GM23338 (cell line): ENCODE data around the gene SERINC1.

Experiments
- CREB1 ChIP-seq: fragments of 250-450 bp; sonication (Bioruptor Pico); IDR thresholded peaks from 2 replicates; pipeline ENCODE4 v1.5.0; 2020; ENCODE audit warnings: low read depth, mild to moderate bottlenecking, moderate library complexity
- CTCF ChIP-seq, 2 experiments: fragments of 200-600 bp in 1 of 2; sonication (generic) in 1 of 2; conservative IDR thresholded peaks; 2 replicates each; pipeline versions ENCODE4 v1.5.1 to v1.6.1; 2016 to 2017; ENCODE audit warnings: antibody characterized with exemption in 2 of 2, low read depth in 2 of 2, mild to moderate bottlenecking in 2 of 2, moderate library complexity in 1 of 2
- ETS1 ChIP-seq: IDR thresholded peaks from 2 replicates; pipeline ENCODE4 v1.6.1; 2016; ENCODE audit warnings: antibody characterized with exemption
- EZH2 ChIP-seq: fragments of 200-600 bp; sonication (generic); IDR thresholded peaks from one replicate; pipeline ENCODE4 v1.8.0; 2017; ENCODE audit warnings: antibody characterized with exemption, mild to moderate bottlenecking, low read depth; ENCODE audit not compliant: unreplicated experiment
- EZH2phosphoT487 ChIP-seq: fragments of 200-600 bp; sonication (generic); IDR thresholded peaks from one replicate; pipeline ENCODE4 v1.8.1; 2018; ENCODE audit warnings: antibody characterized with exemption; ENCODE audit not compliant: unreplicated experiment
- JUNB ChIP-seq: IDR thresholded peaks from one replicate; pipeline ENCODE4 v1.6.1; 2016; ENCODE audit warnings: antibody characterized with exemption; ENCODE audit not compliant: unreplicated experiment
- NANOG ChIP-seq: IDR thresholded peaks from 2 replicates; pipeline ENCODE4 v1.6.1; 2016; ENCODE audit warnings: antibody characterized with exemption, borderline replicate concordance
- POLR2AphosphoS5 ChIP-seq: IDR thresholded peaks from 2 replicates; pipeline ENCODE4 v1.6.1; 2016; ENCODE audit warnings: antibody characterized with exemption, low read depth
- REST ChIP-seq: IDR thresholded peaks from one replicate; pipeline ENCODE4 v1.6.1; 2018; ENCODE audit warnings: antibody characterized with exemption; ENCODE audit not compliant: unreplicated experiment
- STAT1 ChIP-seq: IDR thresholded peaks from one replicate; pipeline ENCODE4 v1.6.1; 2016; ENCODE audit warnings: antibody characterized with exemption; ENCODE audit not compliant: unreplicated experiment
- ZNF114 ChIP-seq: fragments of 250-450 bp; sonication (Bioruptor Pico); IDR thresholded peaks from 2 replicates; pipeline ENCODE4 v1.5.0; 2020; ENCODE audit warnings: mild to moderate bottlenecking, moderate library complexity
- ZNF331 ChIP-seq: fragments of 250-450 bp; sonication (Bioruptor Pico); IDR thresholded peaks from 2 replicates; pipeline ENCODE4 v1.5.0; 2020; ENCODE audit warnings: low read depth, mild to moderate bottlenecking, moderate library complexity
- ZNF462 ChIP-seq: fragments of 250-450 bp; sonication (Bioruptor Pico); IDR thresholded peaks from 2 replicates; pipeline ENCODE4 v1.5.0; 2020; ENCODE audit warnings: mild to moderate bottlenecking, moderate library complexity

GRCh38 chr6:122471107-122472021 lies at the start of gene SERINC1:
- TF ChIP-seq POLR2AphosphoS5 (peak; percentile 87), NANOG (no peak), CTCF (conservative IDR thresholded peaks at IDR 0.05; ENCODE audit: low read depth in 2 of 2) (no peak), CREB1 (CRISPR knock-in tag) (peak; percentile 89), ZNF331 (CRISPR knock-in tag) (no peak), EZH2 (no peak), REST (no peak), ETS1 (no peak), ZNF114 (CRISPR knock-in tag) (no peak), EZH2phosphoT487 (no peak), JUNB (no peak), ZNF462 (CRISPR knock-in tag) (no peak), STAT1 (no peak)
